Smooth muscle cell (in vitro differentiated cells): ENCODE measurements around the gene NTRK2. TPM values are rescaled to one million over a fixed set of nuclear protein-coding genes. Genes with fewer than 3 reads are reported as not detected.
A peak's percentile ranks its signal among the peaks of the same experiment; 100 is the strongest.

Experiments
- DNase-seq: peaks from one replicate; lab custom pipeline; 2025; ENCODE audit not compliant: unreplicated experiment; lab: John Stamatoyannopoulos, UW
- H2AFZ ChIP-seq: fragments of 200-600 bp; sonication (generic); 2 replicates; pipeline ENCODE4 v1.6.0; 2016; ENCODE audit warnings: antibody characterized with exemption, low read depth, mild to moderate bottlenecking
- H3F3A ChIP-seq: fragments of 200-600 bp; sonication (generic); 2 replicates; pipeline ENCODE4 v1.6.0; 2017; ENCODE audit warnings: antibody characterized with exemption, low read depth
- H3K27ac ChIP-seq: fragments of 200-600 bp; sonication (generic); 2 replicates; pipeline ENCODE4 v1.5.1; 2016; ENCODE audit warnings: low read depth, mild to moderate bottlenecking
- H3K27me3 ChIP-seq: fragments of 200-600 bp; sonication (generic); 2 replicates; pipeline ENCODE4 v1.6.1; 2016; ENCODE audit warnings: low read depth, mild to moderate bottlenecking
- H3K36me3 ChIP-seq: fragments of 200-600 bp; sonication (generic); 2 replicates; pipeline ENCODE4 v1.5.1; 2016; ENCODE audit warnings: low read depth
- H3K4me1 ChIP-seq: fragments of 200-600 bp; sonication (generic); 2 replicates; pipeline ENCODE4 v1.5.1; 2016; ENCODE audit warnings: low read depth
- H3K4me2 ChIP-seq: fragments of 200-600 bp; sonication (generic); 2 replicates; pipeline ENCODE4 v1.6.0; 2016; ENCODE audit warnings: mild to moderate bottlenecking
- H3K4me3 ChIP-seq: fragments of 200-600 bp; sonication (generic); 2 replicates; pipeline ENCODE4 v1.5.1; 2016; ENCODE audit warnings: mild to moderate bottlenecking
- H3K79me2 ChIP-seq: fragments of 200-600 bp; sonication (generic); 2 replicates; pipeline ENCODE4 v1.6.0; 2016; ENCODE audit warnings: low read depth, mild to moderate bottlenecking
- H3K9ac ChIP-seq: fragments of 200-600 bp; sonication (generic); 2 replicates; pipeline ENCODE4 v1.6.0; 2016; ENCODE audit warnings: low read depth
- H3K9me3 ChIP-seq: fragments of 200-600 bp; sonication (generic); replicated peaks from 2 replicates; pipeline ENCODE4 v1.5.1; 2016; ENCODE audit warnings: low read depth
- H4K20me1 ChIP-seq: fragments of 200-600 bp; sonication (generic); 2 replicates; pipeline ENCODE4 v1.6.0; 2016; ENCODE audit warnings: low read depth
- CTCF ChIP-seq: fragments of 200-600 bp; sonication (generic); IDR thresholded peaks from 2 replicates; pipeline ENCODE4 v1.5.1; 2017; ENCODE audit warnings: borderline replicate concordance, mild to moderate bottlenecking, antibody characterized with exemption; ENCODE audit not compliant: insufficient read depth, poor library complexity, severe bottlenecking
- WGBS: methylation state at CpG from one replicate; pipeline ENCODE4 v1.1.7; 2016; ENCODE audit warnings: low lambda C conversion rate; 5-methylcytosine and 5-hydroxymethylcytosine counted together
- polyA plus RNA-seq: library from polyadenylated mRNA; unstranded; fragments of >200 nt; fragmentation: Nextera tagmentation; extraction: Ambion mirVana; gene quantifications from 2 replicates; pipeline ENCODE4 v1.2.1, GENCODE V29; 2016
- total RNA-seq: library from RNA; depleted of rRNA; stranded (reverse); fragments of >200 nt; gene quantifications from 2 replicates; pipeline ENCODE4 v1.2.3, GENCODE V29; 2014

Gene NTRK2
- total and polyA plus RNA-seq, 2 experiments from 2014 or later = 1.7 to 3.9 TPM

DNA sequence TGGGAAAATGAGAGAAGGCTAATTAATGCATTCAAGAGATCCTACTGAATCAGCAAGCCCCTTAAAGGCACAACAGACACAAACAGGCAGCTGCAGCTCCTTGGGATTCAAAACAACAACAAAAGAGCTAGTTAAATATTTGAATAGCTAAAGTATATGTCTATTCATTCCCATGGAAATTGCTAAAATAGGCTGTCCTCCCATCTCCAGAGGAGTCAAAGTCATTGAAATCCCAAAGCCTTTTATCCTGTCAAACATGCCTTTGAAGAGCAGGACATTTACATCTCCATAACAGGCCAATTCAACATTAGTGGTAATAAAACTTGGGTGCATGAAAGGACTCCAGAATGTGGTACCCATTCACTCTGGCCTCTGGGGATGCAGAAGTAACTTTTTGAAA lies 177.4 kb downstream of the NTRK2 start:
- Histone ChIP-seq H3K4me3 (no peak overlapping the region), H3K27ac (no peak overlapping the region), H2AFZ (no peak overlapping the region), H3F3A (no peaks in the 10 kb centered on the region), H3K4me2 (no peak overlapping the region), H3K27me3 (no peaks in the 10 kb centered on the region), H3K9me3 (no peaks in the 10 kb centered on the region), H4K20me1 (no peaks in the 10 kb centered on the region), H3K36me3 (no peaks in the 10 kb centered on the region), H3K4me1 (peaks cover 13% of the 10 kb centered on the region), H3K79me2 (no peaks in the 10 kb centered on the region), H3K9ac (no peak overlapping the region)
- DNase-seq = no peak
- TF ChIP-seq CTCF = no peak

- Histone ChIP-seq H3K4me2 (no peak overlapping the region), H3K9ac (no peak overlapping the region), H3K36me3 (no peaks in the 10 kb centered on the region), H3F3A (no peaks in the 10 kb centered on the region), H3K27ac (no peak overlapping the region), H3K79me2 (no peaks in the 10 kb centered on the region), H3K9me3 (no peaks in the 10 kb centered on the region), H3K4me1 (peaks cover 22% of the 10 kb centered on the region), H3K4me3 (no peak overlapping the region), H3K27me3 (no peaks in the 10 kb centered on the region), H4K20me1 (no peaks in the 10 kb centered on the region), H2AFZ (no peak overlapping the region)
- WGBS = 87% methylated on average over 2 of the region's 2 CpGs
- no peak for TF ChIP-seq CTCF
- no peak for DNase-seq
Observed at GRCh38 chr9:84849049-84849448, 179.5 kb downstream of the NTRK2 start.

- no peak overlapping the region for H2AFZ ChIP-seq
- no peaks in the 10 kb centered on the region for H4K20me1 ChIP-seq
- H3K4me1 ChIP-seq = peaks cover 22% of the 10 kb centered on the region
- no peaks in the 10 kb centered on the region for H3K79me2 ChIP-seq
- no peaks in the 10 kb centered on the region for H3K36me3 ChIP-seq
- H3F3A ChIP-seq = no peaks in the 10 kb centered on the region
- H3K4me2 ChIP-seq = no peak overlapping the region
- WGBS = 95% methylated on average over 4 of the region's 4 CpGs
- no peaks in the 10 kb centered on the region for H3K27me3 ChIP-seq
- H3K9ac ChIP-seq = peak overlapping the region; percentile 52
- peak overlapping the region; percentile 54 for H3K27ac ChIP-seq
- no peak for DNase-seq
- H3K9me3 ChIP-seq = no peaks in the 10 kb centered on the region
- no peak for TF ChIP-seq CTCF
- H3K4me3 ChIP-seq = no peak overlapping the region
Observed at GRCh38 chr9:84850830-84851392, 181.4 kb downstream of the NTRK2 start.

GRCh38 chr9:84851935-84852585 lies 182.5 kb downstream of the NTRK2 start:
- Histone ChIP-seq H3K9ac (peak overlapping the region; percentile 36), H3K36me3 (no peaks in the 10 kb centered on the region), H3F3A (no peaks in the 10 kb centered on the region), H3K27me3 (no peaks in the 10 kb centered on the region), H3K4me2 (peak overlapping the region; percentile 17), H3K4me1 (peaks cover 22% of the 10 kb centered on the region), H3K27ac (peak overlapping the region; percentile 54), H3K79me2 (no peaks in the 10 kb centered on the region), H3K9me3 (no peaks in the 10 kb centered on the region), H3K4me3 (no peak overlapping the region), H2AFZ (no peak overlapping the region), H4K20me1 (no peaks in the 10 kb centered on the region)
- TF ChIP-seq CTCF = no peak
- WGBS = 43% methylated on average over 10 of the region's 10 CpGs
- DNase-seq = no peak
